IPS-NIHi7 (cell line): Measurements from ENCODE around the gene RERG.

ENCODE experiments used
- DNase-seq: peaks from one replicate; pipeline ENCODE4 v3.0.0; 2012; ENCODE audit warnings: mixed read lengths; ENCODE audit errors: extremely low spot score

The RERG gene

DNA sequence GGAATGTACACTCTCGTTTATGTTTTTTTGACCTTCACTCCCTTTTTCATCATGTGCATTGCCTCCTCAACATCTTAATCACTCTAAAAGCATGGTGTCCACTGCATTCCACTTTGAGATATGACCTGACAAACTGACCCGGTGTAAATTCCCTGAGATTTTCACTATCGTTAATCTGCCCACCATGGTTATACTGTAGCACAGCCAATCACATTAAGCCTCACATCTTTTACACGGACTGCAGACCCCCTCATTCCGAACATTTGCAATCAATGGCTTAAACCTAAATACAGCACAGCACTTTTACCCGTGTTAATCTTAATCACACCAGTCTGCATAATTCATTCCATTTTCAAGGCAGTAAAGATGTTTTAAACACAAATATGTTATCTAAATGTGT lies 2.4 kb downstream of the RERG start:
- no peak for DNase-seq

DNA sequence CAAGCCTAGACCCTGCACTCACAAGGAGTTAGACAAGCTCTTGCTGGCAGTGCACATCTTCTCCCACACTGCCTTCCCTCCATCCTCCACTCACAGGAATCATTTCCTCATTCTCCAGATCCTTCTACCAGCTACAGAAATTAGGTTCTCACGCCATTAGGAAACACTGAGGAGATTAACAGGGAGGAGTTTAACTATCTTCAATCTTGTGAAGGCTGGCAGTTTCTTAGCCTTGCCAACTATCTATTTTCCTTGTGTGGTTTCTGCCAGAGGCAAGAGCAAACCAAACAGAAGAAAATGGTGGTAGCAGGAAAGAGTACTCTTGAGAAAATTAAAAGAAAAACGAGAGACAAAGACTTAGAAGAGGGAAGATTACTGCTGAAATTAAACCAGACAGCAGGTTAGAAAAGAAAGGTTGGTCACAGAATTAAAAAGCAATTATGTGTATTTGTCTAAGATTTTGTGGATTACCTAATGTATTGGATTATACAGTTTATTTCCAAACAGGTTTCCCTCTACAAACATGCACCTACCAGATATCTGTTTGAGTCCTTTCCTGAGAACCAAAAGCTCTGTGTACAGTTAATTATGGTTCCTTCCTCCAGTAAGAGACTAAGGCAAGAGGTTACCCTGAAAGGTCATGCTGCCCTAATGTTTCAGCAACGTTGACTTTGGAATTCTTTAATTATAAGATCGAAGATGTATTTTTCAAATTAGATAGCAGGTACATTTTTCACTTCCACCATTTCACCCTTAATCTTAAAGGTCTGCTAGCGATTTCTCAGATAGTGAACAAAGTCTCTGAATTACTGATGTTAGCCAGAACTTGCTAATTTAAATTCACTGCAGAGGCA lies 5.0 kb downstream of the RERG start:
- no peak for DNase-seq

DNA sequence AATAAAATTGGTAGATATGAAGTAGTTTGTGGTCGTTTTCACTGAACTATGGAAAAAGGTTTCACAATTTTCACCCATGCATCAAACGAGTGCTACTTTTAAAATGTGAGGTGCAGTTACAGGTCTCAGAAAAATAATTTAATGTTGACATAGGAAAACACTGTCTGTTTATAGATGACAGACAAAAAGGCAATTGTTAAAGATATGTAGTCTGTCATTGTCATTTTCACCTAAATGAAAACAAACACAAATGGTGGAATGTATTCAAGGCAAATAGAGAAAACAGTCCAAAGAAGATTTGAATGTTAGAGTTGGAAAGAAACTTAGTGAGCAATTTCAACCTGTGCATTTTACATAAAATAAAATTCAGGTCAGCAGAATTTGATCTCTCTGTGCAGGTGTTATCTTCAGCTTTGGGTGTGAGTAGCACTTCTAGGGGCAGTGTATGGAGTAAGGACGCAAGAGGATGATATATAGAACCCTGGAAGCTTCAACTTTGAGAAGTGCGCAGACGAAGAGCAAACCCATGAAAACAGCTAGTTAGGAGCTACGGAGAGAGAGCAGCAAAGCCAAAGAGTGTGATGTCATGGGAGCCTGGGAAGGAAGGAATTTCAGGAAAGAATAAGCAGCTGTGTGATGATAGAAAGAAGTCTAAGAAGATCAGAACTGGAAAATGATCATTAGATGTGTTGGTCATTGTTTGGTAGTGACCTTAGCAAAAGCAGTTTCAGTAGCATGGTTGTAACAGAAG lies 6.2 kb downstream of the RERG start:
- DNase-seq, result no peak

DNA sequence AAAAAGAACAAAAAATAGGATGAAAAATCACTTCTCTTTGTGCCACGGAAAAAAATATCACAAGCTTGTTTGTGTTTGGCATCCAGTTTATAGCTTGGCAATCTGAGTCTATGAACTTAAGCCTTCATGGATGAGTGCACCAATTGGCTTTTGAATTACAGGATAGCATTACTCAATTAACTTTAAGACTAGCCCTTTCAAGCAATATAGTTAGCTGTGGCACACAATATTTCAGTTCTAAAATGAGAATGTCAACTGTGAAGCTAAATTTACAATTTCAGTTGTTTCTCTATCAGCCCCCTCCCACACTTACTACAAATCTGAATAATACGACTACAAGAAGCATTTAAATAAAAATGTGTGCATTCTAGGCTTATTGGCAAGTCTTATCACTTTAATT lies 8.3 kb downstream of the RERG start:
- no peak for DNase-seq

DNA sequence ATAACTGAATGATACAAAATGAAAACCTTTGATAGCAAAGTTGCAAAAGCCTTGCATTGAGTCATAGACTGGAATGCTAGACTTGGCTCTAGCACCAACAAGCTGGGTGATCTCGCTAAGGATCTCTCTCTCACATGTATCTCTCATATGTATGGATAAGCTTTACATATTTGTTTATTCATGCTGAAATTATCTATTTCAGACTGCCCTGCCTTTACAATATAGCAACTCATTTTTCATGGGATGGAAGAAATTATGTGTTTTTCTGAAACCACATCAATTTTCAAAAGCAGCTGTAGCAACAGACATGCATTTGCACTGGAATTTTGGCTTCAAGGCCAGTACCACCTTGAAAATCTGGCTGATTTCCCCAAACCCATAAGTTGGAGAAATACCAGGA lies 11.4 kb downstream of the RERG start:
- DNase-seq, result no peak

DNA sequence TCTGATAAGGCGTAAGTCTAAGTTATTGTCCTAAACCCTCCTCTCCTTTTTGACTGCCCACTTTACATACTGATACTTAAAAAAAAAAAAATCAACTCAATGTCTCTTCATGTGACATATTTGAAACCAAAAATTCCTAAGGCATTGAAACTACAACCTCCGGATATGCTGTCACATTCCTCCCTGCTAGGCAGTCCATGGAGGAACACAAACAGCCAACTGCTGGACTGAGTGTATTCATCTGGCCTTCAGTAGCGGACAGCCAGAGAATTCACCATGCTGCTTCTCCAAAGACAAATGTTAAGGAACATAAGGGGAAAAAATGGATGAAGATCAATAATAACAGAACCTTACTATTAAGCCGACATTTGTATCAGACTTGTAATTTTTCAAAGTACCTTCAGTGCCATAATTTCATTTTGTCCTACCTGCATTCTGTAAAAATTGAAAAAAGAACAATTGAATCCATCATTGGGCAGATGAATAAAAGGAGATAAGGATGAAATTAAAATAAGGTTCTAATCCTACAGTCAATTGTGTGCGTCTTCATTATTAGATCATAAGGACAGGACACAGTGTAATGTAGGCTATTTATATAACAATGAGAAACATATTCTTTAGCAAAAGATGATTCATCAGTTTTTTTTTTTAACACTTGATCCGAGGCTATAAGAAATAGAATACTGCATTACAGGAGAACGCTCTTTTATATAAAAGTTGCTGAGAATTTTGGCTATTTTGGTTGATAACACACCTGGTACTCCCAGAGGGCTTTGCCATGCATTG lies 12.2 kb downstream of the RERG start:
- DNase-seq, result no peak

DNA sequence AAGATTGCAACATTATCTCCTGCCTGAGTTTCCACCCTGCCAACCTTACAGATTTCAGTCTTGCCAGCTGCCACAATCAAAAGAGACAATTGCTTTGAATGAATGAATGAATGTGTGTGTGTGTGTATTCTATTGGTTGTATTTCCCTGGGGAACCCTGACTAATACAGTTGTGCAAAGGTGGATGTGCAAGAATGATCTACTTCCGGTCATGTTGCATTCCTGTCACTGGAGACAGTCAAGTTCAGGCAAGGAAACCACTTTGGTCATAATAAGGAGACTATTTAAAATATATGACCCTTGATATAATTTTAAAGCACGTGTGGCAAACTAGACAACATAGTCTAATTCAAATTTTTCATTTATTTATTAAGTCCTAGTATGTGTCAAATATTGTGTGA lies 13.1 kb downstream of the RERG start:
- no peak for DNase-seq

DNA sequence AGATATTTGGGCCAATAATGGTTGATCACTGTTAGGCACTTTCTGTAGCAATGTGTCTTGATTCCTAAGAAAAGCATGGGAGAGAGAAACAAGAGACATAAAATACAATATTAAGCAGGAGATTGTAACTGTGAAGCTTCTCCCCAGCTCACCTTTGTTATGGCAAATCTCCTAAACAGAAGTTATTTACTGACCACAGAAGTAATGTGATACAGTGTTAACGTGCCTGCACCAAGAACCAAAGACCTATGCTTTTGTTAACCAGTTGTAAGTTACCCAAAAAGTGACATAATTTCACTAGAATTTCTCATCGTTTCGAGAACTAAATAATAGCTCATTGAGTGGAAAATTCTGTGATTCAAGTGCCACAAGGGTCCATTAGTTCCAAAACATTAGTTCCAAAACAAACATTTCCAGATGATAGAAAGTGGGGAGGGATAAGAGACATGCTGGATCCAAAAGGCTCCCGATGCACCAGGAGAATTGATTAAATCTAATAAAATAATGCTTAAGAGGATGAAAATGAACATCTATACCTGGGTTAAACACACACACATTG lies 14.3 kb downstream of the RERG start:
- no peak for DNase-seq

DNA sequence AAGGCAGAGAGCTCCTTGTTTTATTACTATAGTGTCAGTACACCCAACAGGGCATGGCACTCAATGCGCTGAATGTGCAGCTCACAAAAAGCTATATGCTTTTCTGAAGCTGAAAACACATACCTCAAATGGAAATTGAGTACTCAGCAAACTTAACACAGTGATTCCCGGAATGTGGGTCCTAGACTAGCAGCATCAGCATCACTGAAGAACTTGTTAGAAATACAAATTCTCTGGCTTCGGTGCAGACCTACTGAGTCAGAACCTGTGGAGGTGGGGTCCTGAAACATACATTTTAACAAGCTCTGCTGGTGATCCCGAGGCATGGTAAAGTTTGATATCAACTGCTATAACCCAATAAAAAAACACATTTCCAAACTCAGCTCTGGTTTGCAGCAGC lies 14.9 kb downstream of the RERG start:
- DNase-seq, result no peak

DNA sequence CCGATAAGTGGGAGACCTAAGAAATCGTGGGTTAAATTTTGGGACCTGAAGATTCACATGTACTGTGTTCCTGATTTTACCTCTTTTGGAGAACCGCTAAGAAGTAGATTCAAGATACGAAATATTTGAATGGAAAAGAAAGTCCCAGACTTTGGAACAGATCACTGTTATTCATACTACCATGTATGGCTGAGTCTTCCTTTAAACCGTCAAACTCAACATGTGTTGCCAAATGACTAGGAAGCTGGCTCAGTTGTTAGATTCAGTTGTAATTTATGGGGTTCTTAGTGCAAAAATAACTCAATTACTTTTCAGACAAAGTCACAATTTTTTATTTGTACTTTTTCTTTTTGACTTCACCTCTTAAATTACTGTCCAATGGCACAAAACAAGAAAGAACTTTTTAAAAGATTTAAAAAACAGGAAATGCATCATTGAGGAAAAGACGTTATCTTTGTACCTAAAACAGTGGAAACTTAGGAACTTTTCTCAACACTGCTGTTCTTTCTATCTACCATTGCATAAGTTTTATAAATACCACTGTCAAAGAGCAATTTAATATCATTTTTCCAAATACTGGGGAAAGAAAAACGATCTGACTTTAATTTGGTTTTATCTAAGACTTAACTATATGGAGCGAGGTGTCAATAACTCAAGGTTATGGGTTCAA lies 15.7 kb downstream of the RERG start:
- no peak for DNase-seq

DNA sequence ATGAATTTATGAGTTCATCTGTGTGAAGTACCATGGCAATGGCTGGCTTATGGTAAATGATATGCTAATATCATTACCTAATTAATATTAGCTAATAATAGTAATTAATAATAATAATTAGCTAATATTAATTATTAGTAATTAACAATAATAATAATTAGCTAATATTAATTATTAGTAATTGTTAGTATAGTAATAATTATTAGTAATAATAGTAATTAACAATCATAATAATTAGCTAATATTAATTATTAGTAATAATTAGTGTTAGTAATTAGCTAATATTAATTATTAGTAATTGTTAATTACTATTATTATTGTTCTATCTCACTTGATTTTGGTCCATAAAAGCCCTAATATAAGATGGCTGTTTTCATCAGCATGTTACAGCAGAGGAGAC lies 19.8 kb downstream of the RERG start:
- DNase-seq, result no peak

DNA sequence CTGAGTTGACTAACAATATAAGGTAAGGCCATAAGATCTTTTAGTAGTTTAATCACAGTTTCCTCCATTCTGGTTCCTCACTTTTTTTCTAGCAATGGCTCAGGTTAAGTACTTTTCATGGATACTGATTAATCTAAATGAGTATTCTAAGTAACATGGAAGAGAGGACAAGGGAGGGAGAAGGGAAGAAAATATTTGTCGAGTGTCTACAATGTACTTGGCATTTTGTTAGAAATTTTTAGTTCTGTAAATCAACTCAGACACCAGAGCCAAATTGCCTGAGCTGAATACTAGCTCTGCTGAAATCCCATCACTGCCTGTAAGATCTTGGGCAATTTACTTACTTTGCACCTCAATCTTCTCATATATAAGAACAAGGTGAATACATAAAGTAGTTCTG lies 20.2 kb downstream of the RERG start:
- no peak for DNase-seq

DNA sequence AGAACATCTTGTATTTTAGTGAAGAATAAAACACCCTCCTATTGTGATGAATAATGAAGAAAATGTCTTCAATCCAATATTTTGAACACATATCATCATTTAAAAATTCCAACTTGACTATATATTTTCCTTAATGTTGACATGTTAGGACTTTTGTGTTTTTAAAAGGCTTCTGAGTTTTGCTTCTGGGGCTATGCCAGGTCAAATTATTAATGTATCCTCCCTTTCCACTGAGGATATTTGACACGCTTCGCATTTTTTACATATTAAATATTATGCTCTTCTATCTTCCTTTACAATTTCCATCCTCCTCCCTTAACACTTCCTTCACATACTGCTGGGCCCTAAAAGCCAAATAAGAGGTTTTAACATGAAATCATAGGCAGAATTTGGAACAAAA lies 20.6 kb downstream of the RERG start:
- no peak for DNase-seq

DNA sequence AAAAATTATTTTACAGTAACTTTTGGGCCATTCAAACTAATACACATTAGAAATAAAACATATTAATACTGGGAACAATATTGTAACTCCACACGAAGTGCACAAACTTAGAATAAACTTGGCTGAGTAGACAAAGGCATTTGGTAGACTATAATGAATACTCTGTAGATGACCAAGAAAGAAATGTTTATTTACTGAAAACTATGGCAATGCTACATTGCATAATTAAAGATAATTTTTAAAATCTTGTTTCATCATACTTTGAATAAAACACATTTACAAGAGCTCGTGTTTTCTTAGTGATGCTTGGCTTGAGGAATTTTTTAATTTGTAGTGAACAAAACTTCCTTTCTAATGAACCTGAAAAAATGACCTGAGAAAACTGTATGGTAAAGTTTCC lies 21.3 kb downstream of the RERG start:
- DNase-seq, result no peak

DNA sequence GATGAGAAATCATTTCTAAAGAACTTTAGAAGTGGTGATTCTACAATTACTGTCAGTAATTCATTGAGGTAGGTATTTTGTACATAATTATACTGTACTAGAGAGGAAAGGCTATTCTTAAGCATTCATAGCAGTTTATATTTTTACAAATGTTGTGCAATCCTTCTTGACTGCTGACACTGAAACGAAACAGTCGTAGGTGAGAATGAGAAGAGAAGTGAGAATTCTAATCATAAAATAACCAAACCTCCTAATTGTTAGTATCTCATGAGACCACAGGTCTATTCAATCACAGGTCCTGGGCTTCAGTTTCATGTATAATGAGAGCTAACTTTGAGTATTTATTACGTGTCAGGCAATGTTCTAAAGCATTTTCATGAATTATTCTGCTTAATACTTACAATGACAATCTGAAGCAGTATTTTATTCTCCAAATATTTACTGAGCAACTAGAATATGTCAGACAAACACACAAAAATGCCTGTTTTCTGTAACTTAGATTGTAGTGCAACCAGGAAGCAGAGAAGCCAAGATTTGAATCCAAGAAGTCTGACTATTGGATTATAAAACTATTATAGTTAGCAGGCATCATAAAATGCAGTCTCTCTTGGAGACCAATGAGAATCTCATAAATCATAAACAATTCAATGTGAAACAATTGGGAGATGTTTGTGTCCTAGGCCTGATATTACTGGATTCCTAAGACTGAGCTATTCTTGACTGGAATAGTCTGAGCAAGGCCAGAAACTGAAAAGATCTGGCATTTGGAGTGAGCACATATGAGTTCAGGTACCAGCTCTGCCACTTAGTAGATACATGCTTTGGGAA lies 24.3 kb downstream of the RERG start:
- DNase-seq, result no peak

DNA sequence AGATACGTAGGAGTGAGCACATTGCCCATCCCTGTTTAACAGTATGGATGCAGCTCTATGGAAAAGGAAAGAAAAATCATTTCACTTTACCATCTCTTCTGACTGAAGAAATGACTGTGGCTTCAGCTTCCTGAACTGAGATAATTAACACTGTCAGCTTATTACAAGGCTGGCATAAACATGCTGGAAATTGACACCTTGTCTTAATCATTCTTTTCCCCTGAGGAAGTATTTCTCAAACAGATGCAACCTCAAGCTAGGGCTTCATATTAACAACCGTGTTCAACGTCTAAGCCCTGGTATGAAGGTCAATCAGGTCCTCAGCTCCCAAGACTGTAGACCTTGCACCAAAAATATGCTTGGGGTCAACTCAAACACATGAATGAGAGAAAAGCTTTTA lies 25.0 kb downstream of the RERG start:
- DNase-seq, result no peak

DNA sequence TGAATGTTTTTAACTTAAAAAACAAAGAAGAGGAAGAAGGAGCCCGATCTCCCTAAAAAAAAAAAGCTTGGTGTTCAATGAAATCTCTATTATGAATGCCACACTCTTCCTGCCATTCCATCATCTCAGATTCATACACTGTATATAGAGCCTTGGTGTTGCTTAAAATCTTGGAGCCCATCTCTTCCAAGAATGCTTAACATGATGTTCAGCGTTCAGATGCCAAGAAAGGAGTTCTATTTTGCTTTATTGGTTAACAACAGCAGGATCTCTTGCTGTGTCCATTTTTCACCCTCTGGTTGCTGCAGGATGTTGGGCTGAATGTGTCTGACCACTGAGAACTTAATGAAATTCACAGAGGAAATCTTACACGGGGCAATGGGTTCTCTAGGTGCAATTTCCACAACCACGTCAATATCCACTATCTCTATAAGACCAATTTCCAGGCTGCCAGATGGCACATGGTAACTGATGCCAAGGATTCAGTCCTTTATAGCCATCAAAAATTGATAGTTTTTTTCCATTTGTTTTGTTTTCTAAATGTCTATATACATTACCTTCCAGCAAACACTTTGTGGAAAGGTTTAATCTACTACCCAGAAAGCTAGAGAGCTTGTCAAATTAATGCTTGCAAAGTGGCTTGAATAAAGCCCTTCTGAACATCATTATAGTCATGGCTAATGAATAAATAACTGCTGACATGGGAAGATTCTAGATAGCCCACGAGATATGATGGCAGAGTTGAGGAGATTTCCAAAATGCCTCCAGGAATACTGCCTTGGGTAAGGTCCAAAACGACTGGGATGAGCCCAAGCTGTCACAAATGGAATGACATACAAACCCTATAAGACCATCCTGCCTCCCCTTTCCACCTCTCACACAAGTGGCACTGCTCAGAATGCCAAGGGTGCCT lies 26.5 kb downstream of the RERG start:
- DNase-seq, result no peak

DNA sequence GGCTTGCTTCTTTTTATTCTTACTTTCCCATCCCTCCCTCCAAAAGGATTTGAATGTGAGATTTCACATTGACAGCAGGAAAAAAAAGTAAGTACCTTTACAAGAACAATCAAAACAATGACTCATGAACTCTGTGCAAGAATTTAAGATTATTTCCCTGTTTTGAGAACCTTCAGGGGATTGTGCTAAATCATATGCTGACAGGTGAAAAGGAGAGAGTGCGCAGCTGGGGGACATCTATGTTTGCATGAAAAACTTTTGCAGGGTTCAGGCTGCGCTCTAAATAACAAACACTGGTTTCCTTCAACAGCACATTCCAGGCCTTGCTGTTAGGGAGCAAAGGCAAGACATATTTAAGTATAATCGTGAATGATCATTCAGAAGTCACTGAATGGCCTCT lies 27.3 kb downstream of the RERG start:
- no peak for DNase-seq

DNA sequence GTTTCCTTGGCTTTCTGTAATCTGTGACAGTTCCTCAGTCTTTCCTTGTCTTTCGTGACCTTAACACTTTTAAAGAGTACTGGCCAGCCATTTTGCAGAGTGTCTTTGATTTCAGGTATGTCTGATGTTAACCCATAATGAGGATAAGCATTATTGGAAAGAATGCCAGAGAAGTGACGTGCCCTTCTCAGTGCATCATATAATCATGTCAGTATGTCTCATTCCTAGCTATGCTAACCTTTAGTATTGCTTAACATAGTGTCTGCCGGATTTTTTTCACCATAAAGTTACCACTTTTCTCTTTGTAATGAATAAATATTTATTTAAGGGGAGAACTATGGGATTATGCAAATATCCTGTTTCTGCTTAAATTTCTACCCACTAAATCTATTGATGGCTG lies 28.5 kb downstream of the RERG start:
- no peak for DNase-seq

DNA sequence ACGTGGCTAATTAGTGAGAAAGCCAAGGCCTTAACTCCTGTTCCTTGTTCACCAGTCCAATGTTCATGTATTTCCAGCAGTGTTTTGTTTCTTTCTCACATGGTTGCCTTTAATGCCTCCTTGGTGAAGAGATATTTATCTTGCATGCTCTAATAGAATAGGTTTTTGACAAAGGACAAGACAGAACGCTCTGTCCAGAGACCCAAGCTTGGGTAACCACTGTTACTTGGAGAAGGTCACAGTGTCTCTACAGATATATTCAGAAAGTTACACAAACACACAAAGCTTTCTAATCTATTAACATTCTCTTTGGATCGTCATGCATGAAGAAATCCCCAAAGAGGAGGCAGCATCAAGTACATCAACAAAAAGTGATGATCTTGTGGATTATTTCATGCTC lies 33.1 kb downstream of the RERG start:
- no peak for DNase-seq
